ENCODE measurements around the gene TTC39A. TPM values are rescaled to one million over a fixed set of nuclear protein-coding genes. Genes with fewer than 3 reads are reported as not detected.
A peak's percentile ranks its signal among the peaks of the same experiment; 100 is the strongest.
"Not testable (repeated sequence)": the region's sequence is repeated elsewhere in the genome, so short reads cannot be mapped to it uniquely, and the experiment has no call there.

The TTC39A gene
- total RNA-seq, 2 experiments from 2014 or later: 0.19 TPM; not detected in 1

DNA sequence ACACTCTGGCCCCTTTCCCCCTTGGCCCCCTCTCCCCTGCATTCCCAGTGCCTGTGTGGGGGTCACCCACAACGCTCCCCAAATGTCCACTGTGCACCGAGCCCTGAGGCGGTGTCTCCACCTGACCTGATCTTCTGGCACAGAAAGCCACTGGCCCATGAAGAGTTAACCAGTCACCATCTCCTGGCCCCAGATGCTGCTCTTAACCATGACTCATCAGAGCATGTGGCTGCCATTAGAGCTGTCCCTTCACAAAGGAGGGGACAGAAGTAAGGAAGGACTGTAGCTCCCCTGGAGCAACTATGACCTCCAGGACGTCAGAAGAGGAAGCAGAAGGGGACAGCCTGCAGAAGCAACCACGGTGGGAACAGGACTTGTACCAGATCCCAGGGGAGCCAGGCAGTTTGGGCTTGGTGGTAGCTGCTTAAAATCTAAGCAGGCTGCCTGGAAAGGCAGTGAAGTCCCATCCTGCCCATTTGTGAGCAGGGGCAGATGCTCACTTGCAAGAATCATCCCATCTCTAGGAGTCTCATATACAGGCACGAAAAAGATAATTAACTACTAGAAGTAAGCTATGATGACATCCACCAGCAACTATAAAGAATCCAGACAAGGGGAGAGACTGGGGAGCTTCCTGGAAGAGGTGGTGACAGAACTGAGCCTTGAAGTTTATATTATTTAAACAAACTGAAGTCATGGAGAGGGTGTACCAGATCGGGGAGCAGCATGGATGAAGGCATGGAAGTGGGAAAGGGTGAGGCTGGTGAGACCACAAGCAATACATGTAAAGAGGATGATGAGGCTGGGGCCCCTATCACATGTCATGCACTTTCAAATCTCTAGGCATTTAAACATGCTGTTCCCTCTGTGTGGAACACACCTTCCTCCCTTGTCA lies 1.1 kb upstream of the TTC39A start:
- intact Hi-C loops (cut with micrococcal nuclease): loop anchor here (10.0 kb wide), 1 partner anchor 203 kb away; no protein-coding TSS in a partner anchor
- Mint-ChIP-seq H3K4me1 (ENCODE audit: low read depth) (peaks cover 18% of the 10 kb centered on the region), H3K9me3 (no peaks in the 10 kb centered on the region), H3K27me3 (peaks cover 29% of the 10 kb centered on the region), H3K27ac (no peak overlapping the region), H3K4me3 (peak overlapping the region; percentile 63), H3K36me3 (no peaks in the 10 kb centered on the region)
- peak; percentile 21 for DNase-seq
- ChIA-PET CTCF (interaction anchor here (0.7 to 1.0 kb wide), 2 partner anchors 11 to 438 kb away, joined by 3 read pairs; no protein-coding TSS in a partner anchor), POLR2A (interaction anchor here (0.5 kb wide), 1 partner anchor 132 kb away, joined by 3 read pairs; no protein-coding TSS in a partner anchor)

- Mint-ChIP-seq H3K4me1 (ENCODE audit: low read depth) (peaks cover 18% of the 10 kb centered on the region), H3K27me3 (peaks cover 29% of the 10 kb centered on the region), H3K4me3 (peak overlapping the region; percentile 39), H3K27ac (no peak overlapping the region), H3K36me3 (no peaks in the 10 kb centered on the region), H3K9me3 (no peaks in the 10 kb centered on the region)
- intact Hi-C loops (cut with micrococcal nuclease): loop anchor here (10.0 kb wide), 1 partner anchor 205 kb away; no protein-coding TSS in a partner anchor
- ChIA-PET CTCF (interaction anchor here (0.8 to 1.2 kb wide), 2 partner anchors 33 to 136 kb away, joined by 3 to 4 read pairs; no protein-coding TSS in a partner anchor), POLR2A (no interaction called here)
- DNase-seq: no peak
Measured at GRCh38 chr1:51329443-51330325, 678 bp downstream of the TTC39A start.

DNA sequence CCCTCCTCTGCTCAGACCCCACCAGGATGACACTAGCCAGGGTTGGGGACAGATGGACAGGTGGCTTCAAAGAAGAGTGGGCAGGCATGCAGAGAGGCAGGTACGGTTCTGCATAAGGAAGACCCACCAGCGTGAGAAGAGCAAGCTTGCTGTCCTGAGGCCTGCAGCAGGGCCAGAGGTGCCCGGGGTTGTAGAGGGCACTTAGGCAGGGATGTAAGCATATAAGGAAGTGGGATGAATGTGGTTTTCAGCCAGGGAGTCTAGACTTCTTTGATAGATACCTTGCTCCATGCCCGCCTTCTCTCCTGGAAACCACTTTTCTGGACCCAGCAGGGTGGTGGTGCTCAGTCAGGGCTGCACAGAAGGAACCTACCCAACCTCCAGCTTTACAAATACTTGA lies 1.4 kb downstream of the TTC39A start:
- ChIA-PET POLR2A (no interaction called here), CTCF (no interaction called here)

DNA sequence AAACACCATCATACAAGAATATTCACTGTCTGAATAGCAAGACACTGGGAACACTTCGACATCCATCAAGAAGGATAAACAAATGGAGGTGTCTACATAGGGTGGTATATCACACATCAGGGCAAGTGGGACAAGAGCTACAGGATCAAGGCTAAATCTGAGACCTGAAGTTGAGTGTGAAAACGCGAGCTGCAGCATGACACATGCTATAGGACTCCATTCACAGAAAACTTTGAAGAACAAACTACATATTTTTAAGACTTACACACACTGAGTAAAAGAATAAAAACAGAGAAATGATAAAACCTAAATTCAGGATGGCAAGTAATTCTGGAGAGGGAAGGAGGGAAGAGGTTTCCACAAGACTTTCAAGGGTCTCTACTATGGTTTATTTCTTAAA lies 2.1 kb downstream of the TTC39A start:
- ChIA-PET CTCF (no interaction called here), POLR2A (no interaction called here)
- H3K27ac Mint-ChIP-seq: no peak overlapping the region

More for the DNA sequence above, 1.4 kb downstream of the TTC39A start:
- Mint-ChIP-seq H3K9me3 (no peaks in the 10 kb centered on the region), H3K4me1 (ENCODE audit: low read depth) (peaks cover 18% of the 10 kb centered on the region), H3K27me3 (peaks cover 29% of the 10 kb centered on the region), H3K27ac (no peak overlapping the region), H3K4me3 (no peak overlapping the region), H3K36me3 (no peaks in the 10 kb centered on the region)
- DNase-seq: no peak
- intact Hi-C loops (cut with micrococcal nuclease): no loop called here

GRCh38 chr1:51327386-51327785 lies 3.0 kb downstream of the TTC39A start:
- no peaks in the 10 kb centered on the region for H3K36me3 Mint-ChIP-seq
- no peak overlapping the region for H3K4me3 Mint-ChIP-seq
- intact Hi-C loops (cut with micrococcal nuclease): no loop called here
- H3K27me3 Mint-ChIP-seq: peaks cover 29% of the 10 kb centered on the region
- CTCF ChIA-PET: interaction anchor here (1.1 kb wide), 1 partner anchor 30 kb away, joined by 3 read pairs; no protein-coding TSS in a partner anchor
- DNase-seq: no peak
- peaks cover 18% of the 10 kb centered on the region for H3K4me1 Mint-ChIP-seq (ENCODE audit: low read depth)
- no peak overlapping the region for H3K27ac Mint-ChIP-seq
- H3K9me3 Mint-ChIP-seq: no peaks in the 10 kb centered on the region
- POLR2A ChIA-PET: no interaction called here

More for the DNA sequence above, 2.1 kb downstream of the TTC39A start:
- peaks cover 18% of the 10 kb centered on the region for H3K4me1 Mint-ChIP-seq (ENCODE audit: low read depth)
- peaks cover 29% of the 10 kb centered on the region for H3K27me3 Mint-ChIP-seq
- no peak for DNase-seq
- no peak overlapping the region for H3K4me3 Mint-ChIP-seq
- H3K36me3 Mint-ChIP-seq: no peaks in the 10 kb centered on the region
- H3K9me3 Mint-ChIP-seq: no peaks in the 10 kb centered on the region
- intact Hi-C loops (cut with micrococcal nuclease): no loop called here

- no peak overlapping the region for H3K27ac Mint-ChIP-seq
- H3K4me1 Mint-ChIP-seq (ENCODE audit: low read depth): peaks cover 17% of the 10 kb centered on the region
- H3K4me3 Mint-ChIP-seq: no peak overlapping the region
- intact Hi-C loops (cut with micrococcal nuclease): no loop called here
- H3K36me3 Mint-ChIP-seq: no peaks in the 10 kb centered on the region
- no peaks in the 10 kb centered on the region for H3K9me3 Mint-ChIP-seq
- POLR2A ChIA-PET: no interaction called here
- CTCF ChIA-PET: interaction anchor here (0.6 to 1.1 kb wide), 2 partner anchors 10 to 30 kb away, joined by 3 to 6 read pairs; no protein-coding TSS in a partner anchor
- H3K27me3 Mint-ChIP-seq: peaks cover 28% of the 10 kb centered on the region
- DNase-seq: no peak
Measured at GRCh38 chr1:51326839-51327238, 3.5 kb downstream of the TTC39A start.

DNA sequence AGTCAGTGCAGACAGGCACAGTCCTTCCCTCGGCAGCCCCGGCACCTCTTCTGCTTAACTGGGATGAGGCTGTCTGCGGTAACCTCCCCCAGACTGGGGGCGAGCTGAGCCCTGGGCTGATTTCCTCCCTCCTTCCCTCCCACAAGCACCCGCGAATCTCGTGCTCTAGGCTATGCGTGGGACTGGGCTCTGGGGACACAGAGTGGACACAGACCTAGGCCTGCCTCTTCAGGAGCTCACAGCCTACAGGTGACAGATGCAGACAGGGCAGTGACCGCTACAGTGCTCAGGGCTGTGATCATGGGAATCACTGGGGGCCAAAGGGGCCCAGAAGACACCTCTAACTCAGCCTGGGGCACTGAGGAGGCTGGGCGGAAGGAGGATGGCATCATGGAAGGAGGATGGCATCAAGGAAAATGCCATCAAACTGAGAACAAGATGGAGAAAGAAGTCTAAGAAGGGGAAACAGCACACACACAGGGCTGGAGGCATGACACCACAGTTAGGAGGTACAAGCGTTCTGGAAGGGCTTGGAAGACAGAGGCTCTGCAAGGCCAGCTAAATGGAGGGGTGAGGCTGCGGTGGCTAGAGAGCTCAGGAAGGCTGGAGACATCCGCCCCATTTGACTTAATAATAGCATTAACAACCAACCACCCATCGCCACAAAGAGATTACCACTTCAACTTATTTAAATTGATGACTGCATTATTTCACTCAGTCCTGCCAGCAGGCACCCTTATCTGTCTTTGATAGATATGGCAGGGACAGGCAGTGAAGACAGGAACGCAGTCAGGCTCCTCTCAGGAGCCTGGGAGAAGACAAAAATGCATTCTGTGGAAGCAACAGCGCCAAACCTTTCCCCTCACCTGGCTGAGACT lies 4.2 kb downstream of the TTC39A start:
- POLR2A ChIA-PET: no interaction called here
- Mint-ChIP-seq H3K9me3 (no peaks in the 10 kb centered on the region), H3K27ac (no peak overlapping the region), H3K36me3 (no peaks in the 10 kb centered on the region), H3K4me1 (ENCODE audit: low read depth) (peaks cover 10% of the 10 kb centered on the region), H3K4me3 (no peak overlapping the region), H3K27me3 (peaks cover 21% of the 10 kb centered on the region)
- intact Hi-C loops (cut with micrococcal nuclease): no loop called here
- CTCF ChIA-PET: no interaction called here
- no peak for DNase-seq

DNA sequence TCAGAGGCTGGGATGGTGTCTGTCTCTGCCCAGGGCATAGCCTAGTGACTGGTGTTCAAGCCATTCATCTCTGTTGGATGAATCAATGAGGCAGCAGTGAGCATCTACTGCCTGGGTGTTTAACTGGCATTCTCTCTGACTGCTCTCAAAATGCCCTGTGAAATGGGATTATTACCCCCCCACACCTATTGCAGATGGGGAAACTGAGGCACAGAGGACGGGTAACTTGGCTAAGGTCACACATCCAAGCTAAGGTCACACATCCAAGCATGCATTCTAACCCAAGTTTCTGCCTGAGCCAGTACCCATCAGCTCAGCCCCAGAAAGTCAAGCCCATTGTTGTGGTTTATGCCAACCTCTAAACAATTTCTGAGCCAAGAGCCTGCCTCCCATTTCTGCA lies 5.0 kb downstream of the TTC39A start:
- intact Hi-C loops (cut with micrococcal nuclease): no loop called here
- no peaks in the 10 kb centered on the region for H3K36me3 Mint-ChIP-seq
- ChIA-PET CTCF (no interaction called here), POLR2A (no interaction called here)
- peaks cover 5% of the 10 kb centered on the region for H3K4me1 Mint-ChIP-seq (ENCODE audit: low read depth)
- no peak overlapping the region for H3K4me3 Mint-ChIP-seq
- DNase-seq: no peak
- no peaks in the 10 kb centered on the region for H3K9me3 Mint-ChIP-seq
- H3K27ac Mint-ChIP-seq: no peak overlapping the region
- peaks cover 16% of the 10 kb centered on the region for H3K27me3 Mint-ChIP-seq

DNA sequence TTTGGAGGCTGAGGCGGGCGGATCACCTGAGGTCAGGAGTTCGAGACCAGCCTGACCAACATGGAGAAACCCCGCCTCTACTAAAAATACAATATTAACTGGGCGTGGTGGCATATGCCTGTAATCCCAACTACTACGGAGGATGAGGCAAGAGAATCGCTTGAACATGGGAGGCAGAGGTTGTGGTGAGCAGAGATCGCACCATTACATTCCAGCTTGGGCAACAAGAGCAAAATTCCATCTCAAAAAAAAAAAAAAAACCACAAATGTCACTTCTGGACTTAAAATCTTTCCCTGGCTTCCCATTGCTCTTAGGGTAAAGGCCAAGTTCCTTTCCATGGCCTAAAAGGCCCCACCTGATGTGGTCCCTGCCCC lies 5.4 kb downstream of the TTC39A start:
- H3K27ac Mint-ChIP-seq; intact Hi-C loops (cut with micrococcal nuclease); CTCF ChIA-PET; H3K36me3 Mint-ChIP-seq; POLR2A ChIA-PET; H3K4me1 Mint-ChIP-seq (ENCODE audit: low read depth); H3K9me3 Mint-ChIP-seq; DNase-seq; H3K4me3 Mint-ChIP-seq: not testable (repeated sequence)
- H3K27me3 Mint-ChIP-seq: peaks cover 16% of the 10 kb centered on the region

DNA sequence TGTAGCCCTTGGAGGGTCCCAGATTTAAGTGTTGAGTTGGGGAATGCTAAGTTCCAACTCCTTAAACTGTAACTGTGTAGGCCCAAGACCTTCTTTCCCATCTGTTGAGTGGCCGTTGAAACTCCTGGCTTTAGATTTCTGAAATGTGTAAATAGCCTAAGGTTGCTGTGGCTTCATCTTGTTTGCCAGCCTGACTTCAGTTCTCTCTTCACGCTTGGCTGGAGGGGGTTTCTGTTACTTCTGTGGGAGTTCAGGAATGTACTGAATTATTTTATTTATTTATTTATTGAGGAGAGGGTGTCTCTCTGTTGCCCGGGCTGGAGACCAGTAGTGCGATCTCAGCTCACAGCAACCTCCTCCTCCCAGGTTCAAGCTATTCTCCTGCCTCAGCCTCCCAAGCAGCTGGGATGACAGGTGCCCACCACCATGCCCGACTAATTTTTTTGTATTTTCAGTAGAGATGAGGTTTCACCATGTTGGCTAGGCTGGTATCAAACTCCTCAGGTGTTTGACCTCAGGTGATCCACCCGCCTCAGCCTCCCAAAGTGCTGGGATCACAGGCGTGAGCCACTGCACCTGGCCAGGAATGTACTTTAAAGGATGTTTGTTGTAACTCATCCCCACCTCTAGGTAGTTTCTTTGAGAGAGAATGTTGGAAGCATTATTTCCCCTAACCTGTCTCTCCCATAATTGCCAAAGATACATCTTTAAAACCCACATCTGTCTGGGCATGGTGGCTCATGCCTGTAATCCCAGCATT lies 5.9 kb downstream of the TTC39A start:
- H3K36me3 Mint-ChIP-seq: no peaks in the 10 kb centered on the region
- no peaks in the 10 kb centered on the region for H3K9me3 Mint-ChIP-seq
- H3K4me3 Mint-ChIP-seq: no peak overlapping the region
- ChIA-PET CTCF (no interaction called here), POLR2A (no interaction called here)
- no peak for DNase-seq
- intact Hi-C loops (cut with micrococcal nuclease): no loop called here
- H3K27ac Mint-ChIP-seq: no peak overlapping the region
- peaks cover 3% of the 10 kb centered on the region for H3K4me1 Mint-ChIP-seq (ENCODE audit: low read depth)
- H3K27me3 Mint-ChIP-seq: peaks cover 10% of the 10 kb centered on the region

DNA sequence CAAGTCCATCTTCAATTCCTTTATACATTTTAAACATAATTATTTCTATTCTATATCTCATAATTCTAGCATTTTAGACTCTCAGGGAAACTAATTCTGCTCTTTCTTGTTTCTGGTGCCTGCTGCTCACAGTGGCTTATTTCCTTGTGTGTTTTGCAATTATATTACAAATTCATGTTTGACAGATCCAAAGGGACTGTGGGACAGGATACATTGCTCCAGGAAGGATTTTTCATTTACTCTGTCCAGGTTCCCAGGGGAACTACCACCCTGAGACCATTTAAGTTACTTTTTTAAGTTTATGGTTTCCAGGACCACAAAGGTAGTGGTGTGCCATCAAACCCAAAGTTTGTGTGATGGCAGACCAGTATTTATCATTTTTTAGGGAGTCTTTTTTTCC lies 6.6 kb downstream of the TTC39A start:
- intact Hi-C loops (cut with micrococcal nuclease): no loop called here
- Mint-ChIP-seq H3K27ac (no peak overlapping the region), H3K4me1 (ENCODE audit: low read depth) (peaks cover 3% of the 10 kb centered on the region), H3K27me3 (peaks cover 4% of the 10 kb centered on the region), H3K9me3 (no peaks in the 10 kb centered on the region), H3K4me3 (no peak overlapping the region), H3K36me3 (no peaks in the 10 kb centered on the region)
- ChIA-PET POLR2A (no interaction called here), CTCF (no interaction called here)
- no peak for DNase-seq
